ENCODE results near the gene GUCY1A1.
A peak's percentile ranks its signal among the peaks of the same experiment; 100 is the strongest.

Gene GUCY1A1

DNA sequence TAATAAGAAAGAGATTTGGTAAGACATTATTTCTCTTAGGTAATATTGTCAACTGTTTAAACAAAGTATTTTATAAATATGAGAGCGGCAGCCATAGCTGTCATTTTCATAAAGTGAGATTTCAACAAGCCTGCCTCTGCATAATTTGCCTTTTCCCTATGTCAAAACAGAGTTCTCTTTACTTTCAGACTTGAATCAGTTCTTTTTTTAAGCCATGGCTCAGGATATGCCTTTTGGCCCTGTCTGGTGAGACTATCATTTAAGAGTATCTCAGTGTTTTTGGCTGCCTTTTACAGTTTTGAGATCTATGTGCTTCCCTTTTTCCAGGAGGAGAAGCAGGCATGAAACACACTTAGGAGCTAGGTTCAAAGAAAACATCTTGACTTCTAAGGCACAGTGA is 7.5 kb upstream of the GUCY1A1 start:
- no peak for FAIRE-seq

DNA sequence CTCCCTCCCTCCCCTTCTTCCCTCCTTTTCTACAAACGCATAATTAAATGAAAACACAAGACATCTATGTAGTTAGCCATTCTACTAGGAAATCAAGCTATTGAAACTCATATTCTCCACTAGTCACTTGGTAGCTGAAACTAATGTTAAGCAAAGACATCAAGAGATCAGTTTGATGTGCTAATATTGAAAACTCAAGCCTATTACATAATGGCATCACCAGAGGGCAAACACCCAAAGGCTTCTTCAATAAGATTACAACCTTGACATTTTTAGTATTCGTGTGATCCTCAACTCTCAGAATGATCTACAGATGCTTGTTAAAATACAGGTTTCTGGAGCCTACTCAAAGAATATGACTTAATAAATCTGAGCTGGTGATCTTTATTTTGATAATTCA is 6.2 kb upstream of the GUCY1A1 start:
- DNase-seq (ENCODE audit: insufficient read length) (no peak), FAIRE-seq (no peak)
- TF ChIP-seq POLR2AphosphoS5 (IDR thresholded peaks at IDR 0.05; ENCODE audit: low read depth, low read length) (no peak), POLR2A (IDR thresholded peaks at IDR 0.05; ENCODE audit: low read depth, low read length) (no peak), TAF1 (IDR thresholded peaks at IDR 0.05; ENCODE audit: borderline replicate concordance, low read depth, low read length) (no peak)

More for the DNA sequence above, 7.5 kb upstream of the GUCY1A1 start:
- no peak for TF ChIP-seq TAF1 (IDR thresholded peaks at IDR 0.05; ENCODE audit: borderline replicate concordance, low read depth, low read length)
- TF ChIP-seq POLR2AphosphoS5 (IDR thresholded peaks at IDR 0.05; ENCODE audit: low read depth, low read length): no peak
- no peak for TF ChIP-seq POLR2A (IDR thresholded peaks at IDR 0.05; ENCODE audit: low read depth, low read length)
- DNase-seq (ENCODE audit: insufficient read length): no peak

GRCh38 chr4:155665054-155665453 is 1.6 kb upstream of the GUCY1A1 start:
- FAIRE-seq: no peak
- DNase-seq (ENCODE audit: insufficient read length): no peak
- TF ChIP-seq POLR2A (IDR thresholded peaks at IDR 0.05; ENCODE audit: low read depth, low read length) (no peak), POLR2AphosphoS5 (IDR thresholded peaks at IDR 0.05; ENCODE audit: low read depth, low read length) (no peak), TAF1 (IDR thresholded peaks at IDR 0.05; ENCODE audit: borderline replicate concordance, low read depth, low read length) (no peak)

DNA sequence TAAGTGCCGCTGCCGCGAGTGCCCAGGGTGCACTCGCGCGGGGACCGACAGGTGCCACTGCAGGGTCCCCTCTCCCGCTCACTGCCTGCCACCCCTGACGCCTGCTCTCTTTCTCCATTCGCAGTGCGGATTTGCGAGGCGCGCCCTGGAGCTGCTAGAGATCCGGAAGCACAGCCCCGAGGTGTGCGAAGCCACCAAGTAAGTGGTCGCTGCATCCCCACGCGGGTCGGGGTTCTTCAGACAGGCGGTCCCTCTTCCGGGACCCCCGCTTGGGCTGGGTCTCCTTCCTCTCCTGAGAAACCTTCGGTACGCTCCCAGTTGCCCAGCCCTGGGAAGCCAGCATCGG is 547 bp downstream of the GUCY1A1 start:
- TF ChIP-seq POLR2AphosphoS5 (IDR thresholded peaks at IDR 0.05; ENCODE audit: low read depth, low read length) (no peak), POLR2A (IDR thresholded peaks at IDR 0.05; ENCODE audit: low read depth, low read length) (no peak), TAF1 (IDR thresholded peaks at IDR 0.05; ENCODE audit: borderline replicate concordance, low read depth, low read length) (no peak)
- DNase-seq (ENCODE audit: insufficient read length) (peak; percentile 5), FAIRE-seq (no peak)

DNA sequence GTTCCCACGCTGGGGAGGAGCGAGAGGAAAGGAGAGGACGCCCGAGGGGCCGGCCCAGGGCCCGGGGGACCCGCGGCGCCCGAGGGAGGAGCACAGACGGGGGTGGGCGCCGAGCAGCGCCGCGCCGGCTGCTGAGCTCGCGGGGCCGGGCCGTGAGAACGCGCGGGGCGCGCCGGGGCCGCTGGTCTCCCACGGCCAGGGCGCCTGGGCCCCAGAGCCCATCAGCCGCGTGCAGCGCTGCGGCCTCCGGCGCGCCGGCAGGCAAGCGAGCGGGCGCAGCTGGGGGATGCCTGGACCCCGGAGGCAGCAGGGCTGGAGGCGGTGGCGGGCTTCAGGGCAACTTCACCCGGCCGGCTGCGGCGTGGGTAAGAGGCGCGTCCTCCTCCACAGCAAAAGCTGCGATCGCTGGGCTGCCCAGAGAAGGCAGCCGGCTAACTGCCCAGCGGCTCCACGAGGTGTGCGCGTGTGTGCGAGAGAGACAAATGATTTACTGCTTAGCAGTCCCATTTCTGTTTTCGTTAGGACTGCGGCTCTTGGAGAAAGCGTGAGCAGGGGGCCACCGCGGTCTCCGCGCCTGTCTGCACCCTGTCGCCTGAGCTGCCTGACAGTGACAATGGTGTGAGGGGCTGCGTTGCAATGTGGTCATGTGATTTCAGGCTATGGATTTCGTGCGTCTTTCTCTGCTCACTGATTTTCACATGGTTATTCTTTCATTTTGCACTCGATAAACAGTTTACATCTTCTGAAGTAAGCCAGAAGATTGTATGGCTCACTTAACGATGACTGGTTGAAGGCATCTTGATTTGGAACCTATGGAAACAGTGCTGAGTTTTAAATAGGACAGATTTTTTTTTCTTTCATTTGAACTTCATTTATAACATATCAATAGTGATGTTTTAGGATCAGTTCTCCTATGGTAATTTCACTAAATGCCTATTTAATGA is 1.2 kb downstream of the GUCY1A1 start:
- TF ChIP-seq TAF1 (IDR thresholded peaks at IDR 0.05; ENCODE audit: borderline replicate concordance, low read depth, low read length) (no peak), POLR2AphosphoS5 (IDR thresholded peaks at IDR 0.05; ENCODE audit: low read depth, low read length) (no peak), POLR2A (IDR thresholded peaks at IDR 0.05; ENCODE audit: low read depth, low read length) (no peak)
- DNase-seq (ENCODE audit: insufficient read length) (peak; percentile 5), FAIRE-seq (no peak)

- no peak for TF ChIP-seq TAF1 (IDR thresholded peaks at IDR 0.05; ENCODE audit: borderline replicate concordance, low read depth, low read length)
- no peak for TF ChIP-seq POLR2AphosphoS5 (IDR thresholded peaks at IDR 0.05; ENCODE audit: low read depth, low read length)
- TF ChIP-seq POLR2A (IDR thresholded peaks at IDR 0.05; ENCODE audit: low read depth, low read length): no peak
- DNase-seq (ENCODE audit: insufficient read length): no peak
- FAIRE-seq: no peak
Observed at GRCh38 chr4:155668707-155669220, 2.1 kb downstream of the GUCY1A1 start.

DNA sequence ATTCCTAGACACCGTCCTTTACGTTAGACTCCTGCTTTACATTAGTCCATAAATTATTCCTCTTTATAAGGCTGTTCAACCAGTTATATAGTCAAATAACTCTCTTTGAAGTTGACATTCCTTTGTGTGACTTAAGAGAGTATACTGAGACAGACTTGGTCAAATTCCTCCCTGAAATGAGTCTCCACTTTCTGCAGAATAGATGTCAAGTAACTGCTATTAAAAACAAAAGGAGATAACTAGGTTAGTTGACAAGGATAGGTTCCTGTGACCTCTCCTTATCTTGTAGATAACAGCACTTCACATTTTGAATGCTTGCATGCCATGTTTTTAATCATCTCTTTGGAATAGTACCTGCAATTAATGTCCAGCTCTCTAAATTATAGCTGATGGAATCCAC is 5.7 kb downstream of the GUCY1A1 start:
- DNase-seq (ENCODE audit: insufficient read length) (no peak), FAIRE-seq (no peak)
- no peak for TF ChIP-seq POLR2A (IDR thresholded peaks at IDR 0.05; ENCODE audit: low read depth, low read length)
- TF ChIP-seq TAF1 (IDR thresholded peaks at IDR 0.05; ENCODE audit: borderline replicate concordance, low read depth, low read length): no peak
- no peak for TF ChIP-seq POLR2AphosphoS5 (IDR thresholded peaks at IDR 0.05; ENCODE audit: low read depth, low read length)

- FAIRE-seq: no peak
- DNase-seq (ENCODE audit: insufficient read length): no peak
- no peak for TF ChIP-seq POLR2A (IDR thresholded peaks at IDR 0.05; ENCODE audit: low read depth, low read length)
- no peak for TF ChIP-seq POLR2AphosphoS5 (IDR thresholded peaks at IDR 0.05; ENCODE audit: low read depth, low read length)
- no peak for TF ChIP-seq TAF1 (IDR thresholded peaks at IDR 0.05; ENCODE audit: borderline replicate concordance, low read depth, low read length)
Observed at GRCh38 chr4:155673453-155673979, 6.9 kb downstream of the GUCY1A1 start.

GRCh38 chr4:155674669-155675071 is 8.0 kb downstream of the GUCY1A1 start:
- TF ChIP-seq POLR2A (IDR thresholded peaks at IDR 0.05; ENCODE audit: low read depth, low read length) (no peak), TAF1 (IDR thresholded peaks at IDR 0.05; ENCODE audit: borderline replicate concordance, low read depth, low read length) (no peak), POLR2AphosphoS5 (IDR thresholded peaks at IDR 0.05; ENCODE audit: low read depth, low read length) (no peak)
- no peak for FAIRE-seq

DNA sequence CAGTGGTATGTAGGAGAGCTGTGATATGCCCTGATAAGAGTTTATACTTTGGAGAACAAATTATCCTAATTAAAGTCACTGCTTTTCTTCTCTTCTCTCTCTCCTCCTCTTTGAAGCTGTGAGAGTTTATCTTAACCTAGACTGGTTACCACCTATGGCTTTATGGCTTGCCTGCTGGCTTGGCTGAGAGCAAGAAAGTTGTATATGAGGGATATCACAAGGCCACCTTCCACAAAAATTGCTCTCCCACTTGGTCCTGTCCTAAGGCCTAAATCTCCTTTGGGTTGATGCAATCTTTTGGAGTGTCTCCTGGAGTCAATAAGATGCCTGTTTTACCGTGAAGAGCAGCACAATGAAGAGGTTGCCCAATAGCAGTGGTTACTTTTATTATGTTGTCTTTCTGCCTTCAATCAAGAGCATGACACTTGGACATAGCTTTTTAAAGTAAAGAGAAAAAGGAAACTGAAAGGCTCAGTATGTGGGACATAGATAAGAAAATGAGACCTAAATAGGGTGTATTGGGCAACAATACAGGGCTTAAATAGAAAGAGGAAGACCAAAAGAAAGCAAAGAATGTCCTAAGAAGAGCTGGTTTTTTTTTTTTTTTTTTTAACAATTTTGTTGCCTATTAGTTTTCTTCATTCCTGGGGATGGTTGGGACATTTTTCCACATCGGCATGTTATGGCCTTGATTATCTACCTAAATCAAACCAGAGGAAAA is 9.2 kb downstream of the GUCY1A1 start:
- DNase-seq (ENCODE audit: insufficient read length) (no peak), FAIRE-seq (no peak)

More at GRCh38 chr4:155674669-155675071, 8.0 kb downstream of the GUCY1A1 start:
- no peak for DNase-seq (ENCODE audit: insufficient read length)

DNA sequence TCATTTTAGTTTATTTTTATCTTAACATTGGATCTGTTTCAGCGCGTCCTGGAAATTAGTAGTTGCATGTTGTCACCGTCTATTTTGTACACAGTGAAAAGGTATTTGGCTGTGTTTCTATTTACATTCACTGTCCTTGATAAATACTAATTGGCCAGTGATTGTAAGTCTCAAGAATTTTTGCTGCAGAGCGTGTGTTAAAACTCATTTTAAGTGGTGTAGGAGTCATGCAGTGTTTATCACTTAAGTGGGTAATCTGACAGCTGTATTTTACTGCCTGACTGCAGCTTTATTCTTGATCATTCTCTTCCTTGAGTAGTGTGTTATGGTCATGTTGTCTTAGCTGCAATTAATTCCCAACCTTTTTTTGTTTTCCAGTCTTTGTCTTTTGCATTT is 9.8 kb downstream of the GUCY1A1 start:
- no peak for DNase-seq (ENCODE audit: insufficient read length)
- FAIRE-seq: no peak
- no peak for TF ChIP-seq TAF1 (IDR thresholded peaks at IDR 0.05; ENCODE audit: borderline replicate concordance, low read depth, low read length)
- no peak for TF ChIP-seq POLR2AphosphoS5 (IDR thresholded peaks at IDR 0.05; ENCODE audit: low read depth, low read length)
- TF ChIP-seq POLR2A (IDR thresholded peaks at IDR 0.05; ENCODE audit: low read depth, low read length): no peak

More for the DNA sequence above, 9.2 kb downstream of the GUCY1A1 start:
- no peak for TF ChIP-seq POLR2AphosphoS5 (IDR thresholded peaks at IDR 0.05; ENCODE audit: low read depth, low read length)
- TF ChIP-seq POLR2A (IDR thresholded peaks at IDR 0.05; ENCODE audit: low read depth, low read length): no peak
- TF ChIP-seq TAF1 (IDR thresholded peaks at IDR 0.05; ENCODE audit: borderline replicate concordance, low read depth, low read length): no peak

Data from GM12892 (cell line).